HEK293 (cell line): Measurements from ENCODE around the gene FOXO3B.
"Not testable (repeated sequence)": the region's sequence is repeated elsewhere in the genome, so short reads cannot be mapped to it uniquely, and the experiment has no call there.

ENCODE experiments used
- CTCF ChIA-PET: fragments of 350-600 bp; formaldehyde crosslinking; extraction: SDS; loops from one replicate; lab custom pipeline; 2021; ENCODE audit warnings: antibody characterized with exemption; lab: Yijun Ruan, JAX
- POLR2A ChIA-PET: fragments of 300-600 bp; formaldehyde crosslinking; extraction: SDS; loops from one replicate; lab custom pipeline; 2020; ENCODE audit warnings: antibody characterized with exemption, inconsistent platforms; lab: Yijun Ruan, JAX
- H3K27ac ChIP-seq: fragments of 200-500 bp; sonication (Bioruptor generic); 2 replicates; pipeline ENCODE4 v1.5.1; 2014; ENCODE audit warnings: low read depth, low read length, control low read depth, inconsistent platforms; ENCODE audit errors: extremely low read depth
- H3K36me3 ChIP-seq, 2 experiments: fragments of 200-500 bp in 1 of 2; sonication (Bioruptor generic) in 1 of 2; 1 replicate in 1 of 2; 2 replicates in 1 of 2; pipeline ENCODE4 v1.5.1; 2014 to 2017; ENCODE audit warnings: inconsistent platforms in 2 of 2, low read length in 2 of 2; ENCODE audit not compliant: control insufficient read depth in 2 of 2, insufficient read depth in 1 of 2
- H3K4me1 ChIP-seq: fragments of 200-500 bp; sonication (Bioruptor generic); 2 replicates; pipeline ENCODE4 v1.5.1; 2014; ENCODE audit warnings: mild to moderate bottlenecking, low read length, inconsistent platforms; ENCODE audit not compliant: control insufficient read depth, insufficient read depth
- H3K4me3 ChIP-seq: 2 replicates; pipeline ENCODE4 v1.5.1; 2011; ENCODE audit warnings: low read depth, mild to moderate bottlenecking, control low read depth, low read length, moderate library complexity
- H3K9me3 ChIP-seq: fragments of 200-500 bp; sonication (Bioruptor generic); 2 replicates; pipeline ENCODE4 v1.5.1; 2014; ENCODE audit warnings: low read depth, low read length, inconsistent platforms; ENCODE audit not compliant: control insufficient read depth, insufficient read depth
- GLIS1 ChIP-seq: fragments of 450-650 bp; formaldehyde crosslinking; IDR thresholded peaks from 2 replicates; pipeline ENCODE4 v1.5.1; 2016; ENCODE audit warnings: missing biosample characterization, missing genetic modification characterization
- GLIS2 ChIP-seq: fragments of 450-650 bp; formaldehyde crosslinking; IDR thresholded peaks from 2 replicates; pipeline ENCODE4 v1.5.1; 2016; ENCODE audit warnings: missing biosample characterization, missing genetic modification characterization
- IKZF3 ChIP-seq: fragments of 450-650 bp; IDR thresholded peaks from 2 replicates; pipeline ENCODE4 v1.5.0; 2018; ENCODE audit warnings: missing biosample characterization, mild to moderate bottlenecking, missing genetic modification characterization, moderate library complexity
- PRDM10 ChIP-seq: fragments of 450-650 bp; formaldehyde crosslinking; IDR thresholded peaks from 2 replicates; pipeline ENCODE4 v1.5.1; 2016; ENCODE audit warnings: missing biosample characterization, missing genetic modification characterization
- SCRT1 ChIP-seq: fragments of 450-650 bp; formaldehyde crosslinking; IDR thresholded peaks from 2 replicates; pipeline ENCODE4 v1.5.1; 2016; ENCODE audit warnings: missing biosample characterization, missing genetic modification characterization, borderline replicate concordance
- SCRT2 ChIP-seq: fragments of 450-650 bp; formaldehyde crosslinking; IDR thresholded peaks from 2 replicates; pipeline ENCODE4 v1.5.1; 2016; ENCODE audit warnings: missing biosample characterization, missing genetic modification characterization
- SP2 ChIP-seq: fragments of 450-650 bp; formaldehyde crosslinking; IDR thresholded peaks from 2 replicates; pipeline ENCODE4 v1.5.1; 2016; ENCODE audit warnings: missing biosample characterization, missing genetic modification characterization
- SP3 ChIP-seq: fragments of 450-650 bp; formaldehyde crosslinking; IDR thresholded peaks from 2 replicates; pipeline ENCODE4 v1.5.1; 2016; ENCODE audit warnings: missing biosample characterization, missing genetic modification characterization
- SP7 ChIP-seq: fragments of 450-650 bp; formaldehyde crosslinking; IDR thresholded peaks from 2 replicates; pipeline ENCODE4 v1.5.1; 2016; ENCODE audit warnings: missing biosample characterization, missing genetic modification characterization
- ZBTB11 ChIP-seq: fragments of 450-650 bp; formaldehyde crosslinking; conservative IDR thresholded peaks from 2 replicates; pipeline ENCODE4 v1.5.1; 2016; ENCODE audit warnings: low read depth, missing biosample characterization, missing genetic modification characterization
- ZBTB17 ChIP-seq: fragments of 450-650 bp; formaldehyde crosslinking; IDR thresholded peaks from 2 replicates; pipeline ENCODE4 v1.5.1; 2016; ENCODE audit warnings: missing biosample characterization, missing genetic modification characterization
- ZBTB20 ChIP-seq: fragments of 450-650 bp; formaldehyde crosslinking; IDR thresholded peaks from 2 replicates; pipeline ENCODE4 v1.5.1; 2016; ENCODE audit warnings: missing biosample characterization, missing genetic modification characterization
- ZBTB26 ChIP-seq: fragments of 450-650 bp; formaldehyde crosslinking; optimal IDR thresholded peaks from 2 replicates; pipeline ENCODE3; 2016; ENCODE audit warnings: missing biosample characterization, mild to moderate bottlenecking, missing genetic modification characterization
- ZEB2 ChIP-seq: fragments of 450-650 bp; formaldehyde crosslinking; IDR thresholded peaks from 2 replicates; pipeline ENCODE4 v1.5.1; 2016; ENCODE audit warnings: missing biosample characterization, missing genetic modification characterization
- ZIC2 ChIP-seq: fragments of 450-650 bp; formaldehyde crosslinking; IDR thresholded peaks from 2 replicates; pipeline ENCODE4 v1.5.1; 2016; ENCODE audit warnings: missing biosample characterization, missing genetic modification characterization
- ZNF121 ChIP-seq: fragments of 450-650 bp; formaldehyde crosslinking; IDR thresholded peaks from 2 replicates; pipeline ENCODE4 v1.5.1; 2016; ENCODE audit warnings: missing biosample characterization, missing genetic modification characterization
- ZNF335 ChIP-seq: fragments of 450-650 bp; formaldehyde crosslinking; conservative IDR thresholded peaks from 2 replicates; pipeline ENCODE4 v1.5.1; 2016; ENCODE audit warnings: missing biosample characterization, missing genetic modification characterization
- ZNF341 ChIP-seq: fragments of 450-650 bp; formaldehyde crosslinking; IDR thresholded peaks from 2 replicates; pipeline ENCODE4; 2016; ENCODE audit warnings: low read depth, missing biosample characterization, missing genetic modification characterization
- ZNF366 ChIP-seq: fragments of 450-650 bp; formaldehyde crosslinking; conservative IDR thresholded peaks from 2 replicates; pipeline ENCODE4 v1.5.1; 2016; ENCODE audit warnings: missing biosample characterization, missing genetic modification characterization
- ZNF394 ChIP-seq: fragments of 450-650 bp; formaldehyde crosslinking; IDR thresholded peaks from 2 replicates; pipeline ENCODE4 v1.5.1; 2016; ENCODE audit warnings: missing biosample characterization, missing genetic modification characterization, mild to moderate bottlenecking, moderate library complexity, borderline replicate concordance
- ZNF423 ChIP-seq: fragments of 450-650 bp; formaldehyde crosslinking; IDR thresholded peaks from 2 replicates; pipeline ENCODE4 v1.5.1; 2016; ENCODE audit warnings: missing biosample characterization, missing genetic modification characterization
- ZNF501 ChIP-seq: fragments of 450-650 bp; formaldehyde crosslinking; IDR thresholded peaks from 2 replicates; pipeline ENCODE4 v1.5.1; 2016; ENCODE audit warnings: missing biosample characterization, missing genetic modification characterization
- ZNF600 ChIP-seq: fragments of 450-650 bp; formaldehyde crosslinking; IDR thresholded peaks from 2 replicates; pipeline ENCODE4 v1.5.1; 2016; ENCODE audit warnings: missing biosample characterization, missing genetic modification characterization
- ZNF610 ChIP-seq: fragments of 450-650 bp; formaldehyde crosslinking; IDR thresholded peaks from 2 replicates; pipeline ENCODE4 v1.5.1; 2016; ENCODE audit warnings: missing biosample characterization, missing genetic modification characterization, borderline replicate concordance
- ZNF629 ChIP-seq: fragments of 450-650 bp; formaldehyde crosslinking; IDR thresholded peaks from 2 replicates; pipeline ENCODE4 v1.5.1; 2017; ENCODE audit warnings: missing biosample characterization, missing genetic modification characterization
- ZNF76 ChIP-seq: fragments of 450-650 bp; formaldehyde crosslinking; IDR thresholded peaks from 2 replicates; pipeline ENCODE4; 2016; ENCODE audit warnings: low read depth, missing biosample characterization, missing genetic modification characterization, borderline replicate concordance
- ZXDB ChIP-seq: fragments of 450-650 bp; formaldehyde crosslinking; IDR thresholded peaks from 2 replicates; pipeline ENCODE4 v1.5.1; 2016; ENCODE audit warnings: missing biosample characterization, missing genetic modification characterization

Gene FOXO3B

GRCh38 chr17:18681767-18682571 lies at the start of gene FOXO3B:
TSS of gene FOXO3B (minus strand) at chr17:18682314. CDS start at chr17:18681651, 663 bp downstream.
- Histone ChIP-seq H3K4me3 (peak within 1 kb of the TSS; percentile 57), H3K36me3 (peaks cover 0 to 27% of the 10 kb centered on the region in 2 experiments; a peak in 1 of 3 replicates), H3K27ac (peak within 1 kb of the TSS; percentile 68; the same call in 1 of the 2 replicates)
- TF ChIP-seq PRDM10 (peak; percentile 88), GLIS2 (tag by site-specific recombination) (peak; percentile 79), SCRT1 (tag by site-specific recombination) (peak; percentile 8; the same call in 1 of the 2 replicates), ZNF335 (tag by site-specific recombination) (peak; percentile 81), ZBTB17 (tag by site-specific recombination) (peak; percentile 99), ZNF501 (tag by site-specific recombination) (peak; percentile 67; the same call in 1 of the 2 replicates), ZXDB (tag by site-specific recombination) (0 out of 2 replicates have a peak, but pooled peaks have one; percentile 31), ZIC2 (tag by site-specific recombination) (peak; percentile 70), GLIS1 (tag by site-specific recombination) (peak; percentile 84), SP3 (peak; percentile 37), IKZF3 (tag by site-specific recombination) (peak; percentile 32; the same call in 1 of the 2 replicates), ZNF600 (tag by site-specific recombination) (peak; percentile 63), ZNF121 (0 out of 2 replicates have a peak, but pooled peaks have one; percentile 43), ZBTB26 (tag by site-specific recombination) (peak; percentile 87), ZNF366 (tag by site-specific recombination) (peak; percentile 60), ZNF341 (tag by site-specific recombination) (peak; percentile 67), ZNF610 (tag by site-specific recombination) (0 out of 2 replicates have a peak, but pooled peaks have one; percentile 51), ZNF394 (tag by site-specific recombination) (peak; percentile 80; the same call in 1 of the 2 replicates), ZBTB11 (tag by site-specific recombination) (peak; percentile 82), ZNF76 (tag by site-specific recombination) (peak; percentile 92), SP2 (peak; percentile 59), ZEB2 (peak; percentile 73), SP7 (tag by site-specific recombination) (peak; percentile 31; the same call in 1 of the 2 replicates), ZNF629 (tag by site-specific recombination) (0 out of 2 replicates have a peak, but pooled peaks have one; percentile 23), SCRT2 (tag by site-specific recombination) (peak; percentile 77), ZBTB20 (tag by site-specific recombination) (peak; percentile 54; the same call in 1 of the 2 replicates), ZNF423 (tag by site-specific recombination) (peak; percentile 63; the same call in 1 of the 2 replicates)
- H3K9me3 ChIP-seq, H3K4me1 ChIP-seq: not testable (repeated sequence)
- POLR2A ChIA-PET: interaction anchor here (0.5 to 1.1 kb wide), 4 partner anchors 16 to 227 kb away, joined by 3 to 7 read pairs (median 5); partner anchors contain the start of gene PRPSAP2
- CTCF ChIA-PET: interaction anchor here (0.7 kb wide), 1 partner anchor 1158 kb away, joined by 3 read pairs; no protein-coding TSS in a partner anchor

- H3K36me3 ChIP-seq, H3K9me3 ChIP-seq, H3K4me3 ChIP-seq, POLR2A ChIA-PET, CTCF ChIA-PET, H3K4me1 ChIP-seq, H3K27ac ChIP-seq: not testable (repeated sequence)
Measured at GRCh38 chr17:18723509-18723908, 41.4 kb upstream of the FOXO3B start.
